Hippocampal formation (tissue), 2 donors: ENCODE results near the gene ZBTB46.
"Not testable (repeated sequence)": the region's sequence is repeated elsewhere in the genome, so short reads cannot be mapped to it uniquely, and the experiment has no call there.

Experiments used
- DNase-seq, 2 donors: peaks; one replicate each; lab custom pipeline; 2025; lab: John Stamatoyannopoulos, UW

ZBTB46 gene

GRCh38 chr20:63830841-63831588 lies at the start of gene ZBTB46:
Gene ZBTB46 (minus strand): TSS chr20:63831264. CDS start chr20:63790757, 40,507 bp downstream.
- no peak for DNase-seq

- no peak for DNase-seq
These were observed 48.0 kb upstream of the ZBTB46 start for GRCh38 chr20:63878899-63879663.

- no peak for DNase-seq
These were observed 46.8 kb upstream of the ZBTB46 start for GRCh38 chr20:63877755-63878470.

GRCh38 chr20:63876489-63877036 lies 45.5 kb upstream of the ZBTB46 start:
- no peak for DNase-seq

GRCh38 chr20:63874241-63874640 lies 43.2 kb upstream of the ZBTB46 start:
- not testable (repeated sequence) for DNase-seq

GRCh38 chr20:63873477-63873971 lies 42.5 kb upstream of the ZBTB46 start:
- DNase-seq = no peak

GRCh38 chr20:63868264-63868663 lies 37.2 kb upstream of the ZBTB46 start:
- no peak for DNase-seq

GRCh38 chr20:63867042-63867441 lies 36.0 kb upstream of the ZBTB46 start:
- DNase-seq = not testable (repeated sequence)

- peak; percentile 93 to 96 for DNase-seq
These were observed 34.0 kb upstream of the ZBTB46 start, which contains the start of gene TPD52L2 for GRCh38 chr20:63864978-63865640. Gene TPD52L2 (plus strand): TSS chr20:63865270. CDS start chr20:63865366, 96 bp downstream.

GRCh38 chr20:63864545-63864977 lies 33.5 kb upstream of the ZBTB46 start:
- DNase-seq = no peak

- peak; percentile 43 to 58 for DNase-seq
These were observed 32.9 kb upstream of the ZBTB46 start for GRCh38 chr20:63863798-63864544.

GRCh38 chr20:63863021-63863797 lies 32.1 kb upstream of the ZBTB46 start:
- no peak for DNase-seq

- no peak for DNase-seq
These were observed 31.2 kb upstream of the ZBTB46 start for GRCh38 chr20:63861981-63862901.

- no peak for DNase-seq
These were observed 30.4 kb upstream of the ZBTB46 start, which contains the start of gene ABHD16B for GRCh38 chr20:63861365-63861934. Gene ABHD16B (plus strand): TSS chr20:63861498. CDS start chr20:63861541, 43 bp downstream.

GRCh38 chr20:63860325-63861051 lies 29.4 kb upstream of the ZBTB46 start:
- no peak for DNase-seq

- DNase-seq = no peak
These were observed 28.2 kb upstream of the ZBTB46 start for GRCh38 chr20:63859166-63859699.
